IMR-90 (cell line): ENCODE measurements around the gene MSH3. TPM values are rescaled to one million over a fixed set of nuclear protein-coding genes. Genes with fewer than 3 reads are reported as not detected.

ENCODE experiments used
- ATAC-seq: fragments of 200-7000 bp; cut with Tn5 transposase; 2 replicates; pipeline ENCODE4 v1.9.1; 2020; ENCODE audit warnings: low read depth, mild to moderate bottlenecking, moderate library complexity
- BruUV-seq: library from RNA; stranded (reverse); fragments of 400-500 nt; replicated peaks from 2 replicates; lab custom pipeline; 2021; lab: Mats Ljungman, UMichigan
- CTCF ChIA-PET: fragments of 300-600 bp; formaldehyde crosslinking; extraction: SDS; loops from one replicate; lab custom pipeline; 2021; ENCODE audit warnings: antibody characterized with exemption; lab: Yijun Ruan, JAX
- POLR2A ChIA-PET: fragments of 300-600 bp; sonication (Branson Sonifier 250); formaldehyde crosslinking; loops from one replicate; lab custom pipeline; 2022; ENCODE audit warnings: antibody characterized with exemption; ENCODE audit not compliant: unreplicated experiment; lab: Charles Lee
- DNase-seq: peaks from one replicate; pipeline ENCODE4 v3.0.0; 2013
- H2AFZ ChIP-seq: replicated peaks from 2 replicates; pipeline ENCODE3; 2013; ENCODE audit warnings: low read length, mild to moderate bottlenecking; ENCODE audit not compliant: poor library complexity
- H2AK5ac ChIP-seq: 2 replicates; pipeline ENCODE4 v1.6.1; 2013; ENCODE audit warnings: low read depth, low read length, inconsistent platforms
- H2AK9ac ChIP-seq: replicated peaks from 2 replicates; pipeline ENCODE3; 2013; ENCODE audit warnings: mild to moderate bottlenecking, low read depth, low read length, moderate library complexity; ENCODE audit not compliant: poor library complexity
- H2BK120ac ChIP-seq: 2 replicates; pipeline ENCODE4 v1.6.1; 2013; ENCODE audit warnings: low read depth, low read length, inconsistent platforms
- H2BK15ac ChIP-seq: 3 replicates; pipeline ENCODE4 v1.6.1; 2013; ENCODE audit warnings: low read depth, low read length, inconsistent platforms
- H2BK20ac ChIP-seq: 2 replicates; pipeline ENCODE4 v1.6.1; 2013; ENCODE audit warnings: low read depth, mild to moderate bottlenecking, inconsistent platforms, low read length, moderate library complexity
- H2BK5ac ChIP-seq: 2 replicates; pipeline ENCODE4 v1.6.1; 2013; ENCODE audit warnings: mild to moderate bottlenecking, low read depth, low read length, inconsistent platforms; ENCODE audit not compliant: poor library complexity, severe bottlenecking
- H3K14ac ChIP-seq: replicated peaks from 2 replicates; pipeline ENCODE4 v1.6.1; 2013; ENCODE audit warnings: low read depth, low read length, inconsistent platforms
- H3K18ac ChIP-seq: 2 replicates; pipeline ENCODE4 v1.6.1; 2013; ENCODE audit warnings: low read depth, low read length, control low read depth
- H3K23ac ChIP-seq: 2 replicates; pipeline ENCODE4 v1.6.1; 2013; ENCODE audit warnings: low read depth, low read length, inconsistent platforms
- H3K27ac ChIP-seq: 2 replicates; pipeline ENCODE4 v1.5.1; 2013; ENCODE audit warnings: mild to moderate bottlenecking, control low read depth, low read length; ENCODE audit not compliant: insufficient read depth
- H3K27me3 ChIP-seq: 2 replicates; pipeline ENCODE4 v1.6.1; 2013; ENCODE audit warnings: low read length; ENCODE audit not compliant: control insufficient read depth, insufficient read depth
- H3K36me3 ChIP-seq: 2 replicates; pipeline ENCODE4 v1.6.1; 2013; ENCODE audit warnings: low read length, mixed read lengths; ENCODE audit not compliant: control insufficient read depth, insufficient read depth
- H3K4ac ChIP-seq: 2 replicates; pipeline ENCODE4 v1.6.1; 2013; ENCODE audit warnings: low read depth, low read length, inconsistent platforms
- H3K4me1 ChIP-seq: 2 replicates; pipeline ENCODE4 v1.6.1; 2013; ENCODE audit warnings: low read length, mixed read lengths; ENCODE audit not compliant: control insufficient read depth, insufficient read depth
- H3K4me2 ChIP-seq: 2 replicates; pipeline ENCODE4 v1.6.1; 2013; ENCODE audit warnings: low read depth, mild to moderate bottlenecking, control low read depth, low read length, moderate library complexity
- H3K4me3 ChIP-seq: 2 replicates; pipeline ENCODE4 v1.5.1; 2013; ENCODE audit warnings: low read depth, mild to moderate bottlenecking, control low read depth, low read length, moderate library complexity; ENCODE audit not compliant: insufficient read depth
- H3K56ac ChIP-seq: 2 replicates; pipeline ENCODE4 v1.6.1; 2013; ENCODE audit warnings: low read length, inconsistent platforms; ENCODE audit not compliant: insufficient read depth; ENCODE audit errors: extremely low read depth
- H3K79me1 ChIP-seq, 2 experiments: 2 replicates each; pipeline ENCODE4 v1.6.1; 2013; ENCODE audit warnings: low read length in 2 of 2, inconsistent platforms in 1 of 2, low read depth in 1 of 2
- H3K9ac ChIP-seq: 2 replicates; pipeline ENCODE4 v1.6.1; 2013; ENCODE audit warnings: low read depth, low read length, control low read depth
- H3K9me1 ChIP-seq: 2 replicates; pipeline ENCODE4 v1.6.1; 2013; ENCODE audit warnings: low read length, inconsistent platforms; ENCODE audit not compliant: insufficient read depth
- H3K9me3 ChIP-seq: 2 replicates; pipeline ENCODE4 v1.6.1; 2013; ENCODE audit warnings: low read length; ENCODE audit not compliant: control insufficient read depth, insufficient read depth
- H4K20me1 ChIP-seq: 2 replicates; pipeline ENCODE4 v1.6.1; 2013; ENCODE audit warnings: low read length, inconsistent platforms; ENCODE audit not compliant: insufficient read depth
- H4K5ac ChIP-seq: 2 replicates; pipeline ENCODE4 v1.6.1; 2013; ENCODE audit warnings: mild to moderate bottlenecking, low read depth, low read length, control low read depth
- H4K8ac ChIP-seq, 2 experiments: 2 replicates each; pipeline ENCODE4 v1.6.1; 2013; ENCODE audit warnings: low read depth in 2 of 2, low read length in 2 of 2, control low read depth in 1 of 2, inconsistent platforms in 1 of 2
- H4K91ac ChIP-seq: 2 replicates; pipeline ENCODE4 v1.6.1; 2013; ENCODE audit warnings: low read depth, low read length, inconsistent platforms; ENCODE audit not compliant: insufficient read depth
- BHLHE40 ChIP-seq: fragments of 150-350 bp; IDR thresholded peaks from 2 replicates; pipeline ENCODE4 v1.6.1; 2016; ENCODE audit warnings: mild to moderate bottlenecking, low read depth, low read length
- CEBPB ChIP-seq: IDR thresholded peaks from 2 replicates; pipeline ENCODE4 v1.6.1; 2012; ENCODE audit warnings: low read depth, low read length, improper control_type of control experiment
- CHD1 ChIP-seq: IDR thresholded peaks from 2 replicates; pipeline ENCODE4 v1.6.1; 2012; ENCODE audit warnings: low read depth, low read length, improper control_type of control experiment
- ELK1 ChIP-seq: fragments of 150-350 bp; IDR thresholded peaks from 2 replicates; pipeline ENCODE4 v1.6.1; 2016; ENCODE audit warnings: low read depth, mild to moderate bottlenecking, low read length, moderate library complexity, borderline replicate concordance
- FOS ChIP-seq: fragments of 150-350 bp; IDR thresholded peaks from 2 replicates; pipeline ENCODE4 v1.6.1; 2016; ENCODE audit warnings: low read depth, low read length
- MAZ ChIP-seq: IDR thresholded peaks from 2 replicates; pipeline ENCODE4 v1.6.1; 2012; ENCODE audit warnings: low read depth, mild to moderate bottlenecking, low read length, improper control_type of control experiment, moderate library complexity, borderline replicate concordance
- MXI1 ChIP-seq: IDR thresholded peaks from 2 replicates; pipeline ENCODE4 v1.6.1; 2012; ENCODE audit warnings: low read depth, mild to moderate bottlenecking, low read length, moderate library complexity, borderline replicate concordance
- NFE2L2 ChIP-seq: fragments of 150-350 bp; IDR thresholded peaks from 2 replicates; pipeline ENCODE4 v1.6.1; 2016; ENCODE audit warnings: low read depth, mild to moderate bottlenecking, low read length
- POLR2A ChIP-seq: IDR thresholded peaks from 2 replicates; pipeline ENCODE4 v1.6.1; 2012; ENCODE audit warnings: mild to moderate bottlenecking, low read depth, low read length
- RAD21 ChIP-seq: IDR thresholded peaks from 2 replicates; pipeline ENCODE4 v1.6.1; 2012; ENCODE audit warnings: low read length, improper control_type of control experiment
- RCOR1 ChIP-seq: IDR thresholded peaks from 2 replicates; pipeline ENCODE4 v1.6.1; 2012; ENCODE audit warnings: mild to moderate bottlenecking, low read length, improper control_type of control experiment; ENCODE audit not compliant: insufficient replicate concordance
- RFX5 ChIP-seq: IDR thresholded peaks from 2 replicates; pipeline ENCODE4 v1.8.0; 2012; ENCODE audit warnings: low read depth, mild to moderate bottlenecking, low read length, moderate library complexity
- SMC3 ChIP-seq: fragments of 150-350 bp; IDR thresholded peaks from 2 replicates; pipeline ENCODE4 v1.6.1; 2016; ENCODE audit warnings: low read depth, mild to moderate bottlenecking, antibody characterized with exemption, low read length, moderate library complexity
- WGBS, 2 experiments: methylation state at CpG; one replicate each; pipeline versions ENCODE4 v1.1.5 to v1.1.7; 2013; ENCODE audit warnings: missing lambda C conversion rate in 2 of 2; ENCODE audit not compliant: insufficient read length in 1 of 2; ENCODE audit errors: extremely low coverage in 2 of 2; 5-methylcytosine and 5-hydroxymethylcytosine counted together
- dilution Hi-C: fragments of 300-500 bp; cut with HindIII; formaldehyde crosslinking; loops from one replicate; pipeline ENCODE4 v1.14.3; 2018; ENCODE audit warnings: low sequenced_read_pairs; ENCODE audit not compliant: unreplicated experiment
- in situ Hi-C: fragments of 300-500 bp; cut with MboI; formaldehyde crosslinking; loops from 3 replicates; pipeline ENCODE4 v1.14.3; 2019; ENCODE audit warnings: low sequenced_read_pairs, inconsistent platforms, mixed read lengths
- intact Hi-C: fragments of 100-400 bp; cut with micrococcal nuclease; formaldehyde crosslinking; loops from 2 replicates; pipeline ENCODE4 v1.10.0; 2022
- polyA plus RNA-seq, 3 experiments: library from polyadenylated mRNA; depleted of rRNA; stranded (reverse); fragments of >200 nt; gene quantifications; 2 replicates each; pipeline ENCODE4 v1.2.3, GENCODE V29; 2012; ENCODE audit warnings: low replicate concordance in 1 of 3
- total RNA-seq: library from RNA; depleted of rRNA; stranded (reverse); fragments of >200 nt; gene quantifications from 2 replicates; pipeline ENCODE4 v1.2.3, GENCODE V29; 2012
- TF ChIP-seq, protein P1 (sequence below): conservative IDR thresholded peaks from 2 replicates; pipeline ENCODE4 v1.5.1; 2012; ENCODE audit warnings: mild to moderate bottlenecking, low read depth, low read length, improper control_type of control experiment
- TF ChIP-seq, protein P2 (sequence below): fragments of 150-350 bp; IDR thresholded peaks from 2 replicates; pipeline ENCODE4 v1.6.1; 2017; ENCODE audit warnings: mild to moderate bottlenecking, antibody characterized with exemption, low read length, low read depth

Gene MSH3
- total and polyA plus RNA-seq, 2 of the 4 experiments (the other 2 are of a cell fraction): 4.6 to 13.3 TPM

- POLR2A ChIA-PET: no interaction called here
- H2AFZ ChIP-seq: no peak overlapping the region
Observed at GRCh38 chr5:80756292-80756691, 101.8 kb downstream of the MSH3 start.

More at GRCh38 chr5:80756292-80756691, 101.8 kb downstream of the MSH3 start:
- no peak overlapping the region for H2BK5ac ChIP-seq
- no peaks in the 10 kb centered on the region for H4K20me1 ChIP-seq
- BruUV-seq: no TSS peak
- H3K9me3 ChIP-seq: no peaks in the 10 kb centered on the region
- no peak overlapping the region for H3K27ac ChIP-seq
- no peak overlapping the region for H3K18ac ChIP-seq
- in situ Hi-C loops: no loop called here
- no peak for ATAC-seq
- no peak overlapping the region for H3K56ac ChIP-seq
- DNase-seq: no peak
- no peaks in the 10 kb centered on the region for H3K27me3 ChIP-seq
- intact Hi-C loops: no loop called here
- no peak overlapping the region for H2AK5ac ChIP-seq
- no peak overlapping the region for H4K91ac ChIP-seq
- H3K4me1 ChIP-seq: 0 out of 2 replicates have a peak, but pooled peaks cover 2% of the 10 kb centered on the region
- H4K8ac ChIP-seq: no peak overlapping the region
- H2BK120ac ChIP-seq: no peak overlapping the region
- no peak overlapping the region for H2AK9ac ChIP-seq
- peaks cover 4% of the 10 kb centered on the region; the same call in 1 of the 2 replicates for H3K36me3 ChIP-seq
- no peak overlapping the region for H3K23ac ChIP-seq
- no peak overlapping the region for H3K4me2 ChIP-seq
- H4K5ac ChIP-seq: no peak overlapping the region
- no peak overlapping the region for H2BK20ac ChIP-seq
- WGBS, 2 experiments: no CpG with 5 or more reads among the region's 1 CpG
- H3K4ac ChIP-seq: no peak overlapping the region
- CTCF ChIA-PET: no interaction called here
- 0 out of 4 replicates have a peak, but pooled peaks cover 0 to 3% of the 10 kb centered on the region in 2 experiments for H3K79me1 ChIP-seq
- peaks cover 2% of the 10 kb centered on the region; the same call in 1 of the 2 replicates for H3K9me1 ChIP-seq
- H3K4me3 ChIP-seq: no peak overlapping the region
- no peak overlapping the region for H2BK15ac ChIP-seq
- H3K9ac ChIP-seq: no peak overlapping the region
- no peak overlapping the region for H3K14ac ChIP-seq
- dilution Hi-C loops: no loop called here
- TF ChIP-seq MXI1 (no peak), RCOR1 (no peak), CHD1 (no peak), ELK1 (no peak), RFX5 (no peak), BHLHE40 (no peak), RAD21 (no peak), FOS (no peak), NFE2L2 (no peak), MAZ (no peak), SMC3 (no peak), CEBPB (no peak), POLR2A (no peak)
- TF ChIP-seq, protein P1, sequence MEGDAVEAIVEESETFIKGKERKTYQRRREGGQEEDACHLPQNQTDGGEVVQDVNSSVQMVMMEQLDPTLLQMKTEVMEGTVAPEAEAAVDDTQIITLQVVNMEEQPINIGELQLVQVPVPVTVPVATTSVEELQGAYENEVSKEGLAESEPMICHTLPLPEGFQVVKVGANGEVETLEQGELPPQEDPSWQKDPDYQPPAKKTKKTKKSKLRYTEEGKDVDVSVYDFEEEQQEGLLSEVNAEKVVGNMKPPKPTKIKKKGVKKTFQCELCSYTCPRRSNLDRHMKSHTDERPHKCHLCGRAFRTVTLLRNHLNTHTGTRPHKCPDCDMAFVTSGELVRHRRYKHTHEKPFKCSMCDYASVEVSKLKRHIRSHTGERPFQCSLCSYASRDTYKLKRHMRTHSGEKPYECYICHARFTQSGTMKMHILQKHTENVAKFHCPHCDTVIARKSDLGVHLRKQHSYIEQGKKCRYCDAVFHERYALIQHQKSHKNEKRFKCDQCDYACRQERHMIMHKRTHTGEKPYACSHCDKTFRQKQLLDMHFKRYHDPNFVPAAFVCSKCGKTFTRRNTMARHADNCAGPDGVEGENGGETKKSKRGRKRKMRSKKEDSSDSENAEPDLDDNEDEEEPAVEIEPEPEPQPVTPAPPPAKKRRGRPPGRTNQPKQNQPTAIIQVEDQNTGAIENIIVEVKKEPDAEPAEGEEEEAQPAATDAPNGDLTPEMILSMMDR: no peak
- TF ChIP-seq, protein P2, sequence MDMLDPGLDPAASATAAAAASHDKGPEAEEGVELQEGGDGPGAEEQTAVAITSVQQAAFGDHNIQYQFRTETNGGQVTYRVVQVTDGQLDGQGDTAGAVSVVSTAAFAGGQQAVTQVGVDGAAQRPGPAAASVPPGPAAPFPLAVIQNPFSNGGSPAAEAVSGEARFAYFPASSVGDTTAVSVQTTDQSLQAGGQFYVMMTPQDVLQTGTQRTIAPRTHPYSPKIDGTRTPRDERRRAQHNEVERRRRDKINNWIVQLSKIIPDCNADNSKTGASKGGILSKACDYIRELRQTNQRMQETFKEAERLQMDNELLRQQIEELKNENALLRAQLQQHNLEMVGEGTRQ: no peak
